Measurements from ENCODE around the gene FBXL5. TPM values are rescaled to one million over a fixed set of nuclear protein-coding genes. Genes with fewer than 3 reads are reported as not detected.

Gene FBXL5
- total RNA-seq, 2 experiments from 2014 or later = 26.5 to 30.4 TPM

DNA sequence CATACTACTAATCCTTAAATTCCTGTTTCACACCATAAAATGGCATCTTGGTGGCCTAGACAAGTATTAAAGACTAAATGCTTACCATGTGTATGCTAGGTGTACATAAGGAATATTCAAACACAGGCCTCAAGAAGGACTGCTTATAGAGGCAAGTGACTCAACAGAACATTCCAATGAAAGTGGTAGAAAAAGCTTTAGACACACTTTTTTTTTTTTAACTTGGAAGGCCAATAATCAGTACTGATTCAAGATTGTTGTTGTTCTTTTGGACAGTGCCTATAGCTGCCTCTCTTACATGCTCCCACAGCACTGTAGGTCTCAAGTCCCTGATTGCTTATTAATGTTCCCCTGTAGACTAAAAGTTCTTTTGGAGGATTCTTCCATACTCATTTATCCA is 77.6 kb downstream of the FBXL5 start:
- H3K4me1 Mint-ChIP-seq (ENCODE audit: low read depth) = peaks cover 4% of the 10 kb centered on the region
- no peak overlapping the region for H3K4me3 Mint-ChIP-seq
- ChIA-PET CTCF (no interaction called here), POLR2A (no interaction called here)
- DNase-seq = no peak
- no peak overlapping the region for H3K27ac Mint-ChIP-seq
- no peaks in the 10 kb centered on the region for H3K36me3 Mint-ChIP-seq
- intact Hi-C loops (cut with micrococcal nuclease) = no loop called here
- no peaks in the 10 kb centered on the region for H3K9me3 Mint-ChIP-seq
- no peaks in the 10 kb centered on the region for H3K27me3 Mint-ChIP-seq

- POLR2A ChIA-PET = no interaction called here
- Mint-ChIP-seq H3K4me3 (no peak overlapping the region), H3K9me3 (no peaks in the 10 kb centered on the region), H3K36me3 (no peaks in the 10 kb centered on the region), H3K27ac (no peak overlapping the region), H3K27me3 (no peaks in the 10 kb centered on the region), H3K4me1 (ENCODE audit: low read depth) (peaks cover 4% of the 10 kb centered on the region)
- DNase-seq = no peak
- CTCF ChIA-PET = no interaction called here
- intact Hi-C loops (cut with micrococcal nuclease) = no loop called here
Observed at GRCh38 chr4:15575966-15576365, 79.2 kb downstream of the FBXL5 start.

- Mint-ChIP-seq H3K27me3 (no peaks in the 10 kb centered on the region), H3K4me1 (ENCODE audit: low read depth) (no peaks in the 10 kb centered on the region), H3K4me3 (no peak overlapping the region), H3K36me3 (peaks cover 17% of the 10 kb centered on the region), H3K27ac (no peak overlapping the region), H3K9me3 (no peaks in the 10 kb centered on the region)
- ChIA-PET POLR2A (no interaction called here), CTCF (no interaction called here)
- DNase-seq = no peak
- intact Hi-C loops (cut with micrococcal nuclease) = no loop called here
Observed at GRCh38 chr4:15569746-15570145, 85.4 kb downstream of the FBXL5 start.

- H3K27ac Mint-ChIP-seq = no peak overlapping the region
- DNase-seq = no peak
- ChIA-PET CTCF (no interaction called here), POLR2A (no interaction called here)
- intact Hi-C loops (cut with micrococcal nuclease) = no loop called here
- no peak overlapping the region for H3K4me3 Mint-ChIP-seq
- H3K9me3 Mint-ChIP-seq = no peaks in the 10 kb centered on the region
- H3K36me3 Mint-ChIP-seq = peaks cover 17% of the 10 kb centered on the region
- no peaks in the 10 kb centered on the region for H3K27me3 Mint-ChIP-seq
- H3K4me1 Mint-ChIP-seq (ENCODE audit: low read depth) = no peaks in the 10 kb centered on the region
Observed at GRCh38 chr4:15568821-15569220, 86.3 kb downstream of the FBXL5 start.

- ChIA-PET CTCF (no interaction called here), POLR2A (no interaction called here)
- H3K4me1 Mint-ChIP-seq (ENCODE audit: low read depth) = no peaks in the 10 kb centered on the region
- H3K4me3 Mint-ChIP-seq = no peak overlapping the region
- intact Hi-C loops (cut with micrococcal nuclease) = no loop called here
- no peak overlapping the region for H3K27ac Mint-ChIP-seq
- H3K9me3 Mint-ChIP-seq = no peaks in the 10 kb centered on the region
- H3K27me3 Mint-ChIP-seq = no peaks in the 10 kb centered on the region
- no peak for DNase-seq
- H3K36me3 Mint-ChIP-seq = peaks cover 4% of the 10 kb centered on the region
Observed at GRCh38 chr4:15563871-15564270, 91.3 kb downstream of the FBXL5 start.

DNA sequence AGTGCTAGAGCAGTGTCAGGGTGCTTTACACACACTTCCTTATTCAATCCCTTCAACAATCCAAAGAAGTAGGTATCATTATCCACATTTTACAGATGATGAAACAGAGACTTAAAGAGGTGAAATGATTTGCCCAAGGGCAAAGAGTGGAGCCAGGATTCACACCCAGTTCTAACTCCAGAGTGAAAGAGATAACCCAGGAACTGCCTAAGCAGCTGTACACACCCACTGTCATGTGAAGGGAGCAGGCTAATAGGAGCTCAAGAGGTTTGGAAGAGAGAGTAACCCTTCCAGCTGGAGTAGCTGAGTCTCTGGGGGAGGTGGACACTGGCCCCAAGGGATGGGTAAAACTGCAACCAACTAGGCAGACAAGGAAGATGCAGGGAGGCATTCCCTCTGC is 92.5 kb downstream of the FBXL5 start:
- intact Hi-C loops (cut with micrococcal nuclease) = no loop called here
- Mint-ChIP-seq H3K4me1 (ENCODE audit: low read depth) (no peaks in the 10 kb centered on the region), H3K36me3 (no peaks in the 10 kb centered on the region), H3K27me3 (no peaks in the 10 kb centered on the region), H3K27ac (no peak overlapping the region), H3K4me3 (no peak overlapping the region), H3K9me3 (no peaks in the 10 kb centered on the region)
- no peak for DNase-seq
- CTCF ChIA-PET = no interaction called here
- POLR2A ChIA-PET = no interaction called here

DNA sequence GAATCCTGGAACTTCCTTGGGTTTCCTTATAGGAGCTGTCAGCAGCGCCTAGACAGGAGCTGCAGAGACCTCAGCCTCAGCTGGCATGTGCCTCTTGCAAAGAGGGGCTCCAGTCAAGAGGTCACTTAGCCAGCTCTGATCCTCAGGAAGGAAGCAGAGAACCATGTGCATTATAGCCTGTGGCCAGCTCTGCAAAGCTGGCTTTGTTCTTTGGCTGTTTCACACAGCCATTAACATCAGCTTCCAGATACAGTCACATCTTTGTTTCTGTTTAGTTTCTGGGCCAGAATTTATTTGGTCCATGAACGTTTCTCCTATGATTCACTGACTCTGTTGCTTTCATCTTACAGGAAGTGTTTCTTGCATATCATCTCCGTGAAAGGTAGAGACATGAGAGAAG is 93.0 kb downstream of the FBXL5 start:
- Mint-ChIP-seq H3K9me3 (no peaks in the 10 kb centered on the region), H3K27me3 (no peaks in the 10 kb centered on the region), H3K27ac (no peak overlapping the region), H3K4me3 (no peak overlapping the region), H3K36me3 (no peaks in the 10 kb centered on the region), H3K4me1 (ENCODE audit: low read depth) (no peaks in the 10 kb centered on the region)
- ChIA-PET POLR2A (no interaction called here), CTCF (no interaction called here)
- DNase-seq = no peak
- intact Hi-C loops (cut with micrococcal nuclease) = no loop called here

- POLR2A ChIA-PET = no interaction called here
- Mint-ChIP-seq H3K4me1 (ENCODE audit: low read depth) (no peaks in the 10 kb centered on the region), H3K27ac (no peak overlapping the region), H3K36me3 (no peaks in the 10 kb centered on the region), H3K9me3 (no peaks in the 10 kb centered on the region), H3K4me3 (no peak overlapping the region), H3K27me3 (no peaks in the 10 kb centered on the region)
- CTCF ChIA-PET = no interaction called here
- intact Hi-C loops (cut with micrococcal nuclease) = no loop called here
- no peak for DNase-seq
Observed at GRCh38 chr4:15558561-15558960, 96.6 kb downstream of the FBXL5 start.

- no peaks in the 10 kb centered on the region for H3K27me3 Mint-ChIP-seq
- ChIA-PET POLR2A (no interaction called here), CTCF (no interaction called here)
- no peak overlapping the region for H3K4me3 Mint-ChIP-seq
- H3K36me3 Mint-ChIP-seq = no peaks in the 10 kb centered on the region
- intact Hi-C loops (cut with micrococcal nuclease) = no loop called here
- no peak overlapping the region for H3K27ac Mint-ChIP-seq
- no peak for DNase-seq
- H3K9me3 Mint-ChIP-seq = no peaks in the 10 kb centered on the region
- H3K4me1 Mint-ChIP-seq (ENCODE audit: low read depth) = no peaks in the 10 kb centered on the region
Observed at GRCh38 chr4:15557786-15558550, 97.2 kb downstream of the FBXL5 start.

GRCh38 chr4:15556511-15557092 is 98.6 kb downstream of the FBXL5 start:
- Mint-ChIP-seq H3K4me3 (no peak overlapping the region), H3K4me1 (ENCODE audit: low read depth) (no peaks in the 10 kb centered on the region), H3K9me3 (no peaks in the 10 kb centered on the region), H3K27me3 (no peaks in the 10 kb centered on the region), H3K27ac (no peak overlapping the region), H3K36me3 (no peaks in the 10 kb centered on the region)
- POLR2A ChIA-PET = no interaction called here
- CTCF ChIA-PET = no interaction called here
- DNase-seq = no peak
- intact Hi-C loops (cut with micrococcal nuclease) = no loop called here

Other genes with a start within 250 kb of the FBXL5 start
- not detected for gene C1QTNF7, start 227.3 kb downstream of the FBXL5 start, total RNA-seq
- not detected for gene CC2D2A, start 185.5 kb downstream of the FBXL5 start, total RNA-seq
- gene FAM200B, start 26.5 kb upstream of the FBXL5 start, total RNA-seq = 1 to 10 TPM; 8.3 to 8.9 TPM
- under 1 TPM; 0.19 to 0.67 TPM for gene BST1, start 47.7 kb upstream of the FBXL5 start, total RNA-seq
- gene CD38, start 123.0 kb upstream of the FBXL5 start, total RNA-seq = 10 to 100 TPM; 11.6 to 12.0 TPM

All from activated CD4-positive, alpha-beta memory T cell treated with anti-CD3 and anti-CD28 coated beads for 36 hours (primary cell).